ENCODE results near the gene ATP6V1F.

DNA sequence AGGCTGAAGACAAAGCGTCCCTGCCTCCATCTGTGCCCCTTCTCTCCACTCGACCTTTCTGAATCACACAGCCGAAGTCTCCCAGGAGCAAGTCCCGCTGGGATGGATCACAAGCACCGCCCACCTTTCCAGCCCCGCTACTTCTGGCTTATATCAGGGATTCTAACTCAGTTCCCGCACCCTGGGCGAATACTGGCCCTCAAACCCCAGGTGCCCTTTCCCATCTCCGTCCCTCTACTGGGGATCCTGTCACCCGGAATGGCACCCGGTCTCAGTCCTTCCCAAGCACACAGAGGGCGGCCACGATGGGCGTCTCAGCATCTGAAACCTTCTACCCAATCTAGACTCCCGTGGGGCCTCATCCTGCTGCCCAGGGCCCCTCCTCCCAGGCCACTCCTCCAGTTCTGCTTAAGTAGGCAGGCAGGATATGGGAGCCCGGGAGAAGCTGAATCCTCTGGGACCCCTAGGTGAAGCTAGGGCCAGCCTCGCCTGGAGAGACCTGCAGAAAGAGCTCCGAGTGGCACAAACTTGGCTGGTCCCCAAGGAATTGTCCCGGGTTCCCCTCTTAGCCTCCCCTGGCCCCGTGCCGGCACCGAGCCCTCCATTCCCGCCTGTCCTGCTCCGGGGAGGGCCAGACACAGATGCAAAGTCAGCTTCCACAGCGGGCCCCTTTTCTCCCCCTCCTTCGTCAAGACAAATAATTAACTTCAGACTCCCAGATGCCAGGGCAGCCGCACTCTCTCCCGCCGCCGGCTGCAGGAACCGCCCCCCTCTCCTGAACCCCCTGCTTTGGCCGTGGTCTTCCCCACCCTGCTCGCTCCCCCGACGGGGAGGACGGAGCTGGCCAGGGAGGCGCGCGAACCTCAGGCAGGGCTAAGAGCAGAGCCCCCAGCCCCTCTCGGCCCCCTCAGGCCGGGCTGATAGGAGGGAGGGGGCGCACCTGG is 47.2 kb downstream of the ATP6V1F start:
- TF ChIP-seq EZH2 (IDR thresholded peaks at IDR 0.05; ENCODE audit: borderline replicate concordance, low read length), result no peak
- TF ChIP-seq, protein P1, sequence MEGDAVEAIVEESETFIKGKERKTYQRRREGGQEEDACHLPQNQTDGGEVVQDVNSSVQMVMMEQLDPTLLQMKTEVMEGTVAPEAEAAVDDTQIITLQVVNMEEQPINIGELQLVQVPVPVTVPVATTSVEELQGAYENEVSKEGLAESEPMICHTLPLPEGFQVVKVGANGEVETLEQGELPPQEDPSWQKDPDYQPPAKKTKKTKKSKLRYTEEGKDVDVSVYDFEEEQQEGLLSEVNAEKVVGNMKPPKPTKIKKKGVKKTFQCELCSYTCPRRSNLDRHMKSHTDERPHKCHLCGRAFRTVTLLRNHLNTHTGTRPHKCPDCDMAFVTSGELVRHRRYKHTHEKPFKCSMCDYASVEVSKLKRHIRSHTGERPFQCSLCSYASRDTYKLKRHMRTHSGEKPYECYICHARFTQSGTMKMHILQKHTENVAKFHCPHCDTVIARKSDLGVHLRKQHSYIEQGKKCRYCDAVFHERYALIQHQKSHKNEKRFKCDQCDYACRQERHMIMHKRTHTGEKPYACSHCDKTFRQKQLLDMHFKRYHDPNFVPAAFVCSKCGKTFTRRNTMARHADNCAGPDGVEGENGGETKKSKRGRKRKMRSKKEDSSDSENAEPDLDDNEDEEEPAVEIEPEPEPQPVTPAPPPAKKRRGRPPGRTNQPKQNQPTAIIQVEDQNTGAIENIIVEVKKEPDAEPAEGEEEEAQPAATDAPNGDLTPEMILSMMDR (conservative IDR thresholded peaks at IDR 0.05 in 1 of 2, IDR thresholded peaks at IDR 0.05 in 1 of 2; ENCODE audit: extremely low read depth in 1 of 2, insufficient read depth in 1 of 2, low read depth in 1 of 2, low read length in 2 of 2), result no peak
